GDM1 (cell line): Measurements from ENCODE around the gene SYT17.

Experiments used
- DNase-seq: peaks from one replicate; lab custom pipeline; 2025; lab: John Stamatoyannopoulos, UW

Gene SYT17

DNA sequence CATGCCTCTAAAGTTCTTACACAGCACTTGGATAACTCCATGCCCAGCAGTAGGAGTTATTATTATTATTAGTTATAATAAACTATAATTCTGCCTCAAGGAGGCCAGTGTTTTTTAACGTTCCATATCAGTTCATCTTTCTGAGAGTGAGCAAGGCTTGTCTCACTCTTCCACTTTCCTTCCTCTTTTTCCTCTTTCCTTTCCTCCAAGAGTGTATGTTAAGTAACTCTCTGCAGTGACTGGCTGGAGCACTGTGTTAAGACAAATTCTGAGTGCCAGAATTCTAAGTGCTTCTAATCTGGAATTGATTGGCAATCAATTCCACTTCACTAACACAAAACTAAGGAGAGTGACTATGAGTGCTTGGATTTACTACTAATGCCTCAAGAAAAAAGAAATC lies 133.9 kb downstream of the SYT17 start:
- no peak for DNase-seq

DNA sequence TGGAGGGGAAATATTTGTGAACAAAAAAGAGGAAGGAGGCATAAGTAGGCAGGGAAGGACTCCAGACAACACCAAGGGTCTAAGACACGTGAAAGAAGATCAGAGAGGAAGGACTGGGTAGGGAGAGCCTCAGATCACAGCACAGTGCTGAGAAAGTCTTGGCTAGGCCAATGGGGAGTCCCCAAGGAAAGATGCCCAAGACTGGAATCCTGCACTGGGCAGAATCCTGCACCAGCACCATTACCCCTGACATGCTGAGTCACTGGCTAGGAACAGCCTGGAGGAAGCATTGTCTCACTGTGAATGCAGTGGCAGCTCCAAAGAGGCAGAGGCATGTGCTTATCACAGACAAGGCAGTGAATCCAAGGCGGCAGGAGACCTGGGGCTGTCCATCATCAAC lies 136.7 kb downstream of the SYT17 start:
- no peak for DNase-seq

DNA sequence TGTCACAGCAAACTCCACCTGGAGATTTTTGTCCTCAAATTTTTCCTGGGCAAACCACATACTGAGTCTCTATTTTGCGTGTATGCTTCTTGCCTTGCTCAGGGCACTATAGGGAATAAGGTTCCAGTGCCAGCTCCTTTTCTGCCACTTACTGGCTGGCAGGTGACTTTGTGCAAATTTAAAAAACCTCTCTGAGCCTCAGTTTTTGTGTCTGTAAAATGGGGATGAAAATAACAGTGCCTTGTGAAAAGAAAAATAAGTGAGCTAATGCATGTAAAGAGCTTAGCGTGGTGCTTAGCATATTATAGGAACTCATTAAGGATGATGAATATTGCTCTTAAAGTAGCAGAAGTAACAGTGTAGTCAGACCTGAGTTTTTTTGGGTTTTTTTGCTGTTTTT lies 137.4 kb downstream of the SYT17 start:
- DNase-seq = no peak

DNA sequence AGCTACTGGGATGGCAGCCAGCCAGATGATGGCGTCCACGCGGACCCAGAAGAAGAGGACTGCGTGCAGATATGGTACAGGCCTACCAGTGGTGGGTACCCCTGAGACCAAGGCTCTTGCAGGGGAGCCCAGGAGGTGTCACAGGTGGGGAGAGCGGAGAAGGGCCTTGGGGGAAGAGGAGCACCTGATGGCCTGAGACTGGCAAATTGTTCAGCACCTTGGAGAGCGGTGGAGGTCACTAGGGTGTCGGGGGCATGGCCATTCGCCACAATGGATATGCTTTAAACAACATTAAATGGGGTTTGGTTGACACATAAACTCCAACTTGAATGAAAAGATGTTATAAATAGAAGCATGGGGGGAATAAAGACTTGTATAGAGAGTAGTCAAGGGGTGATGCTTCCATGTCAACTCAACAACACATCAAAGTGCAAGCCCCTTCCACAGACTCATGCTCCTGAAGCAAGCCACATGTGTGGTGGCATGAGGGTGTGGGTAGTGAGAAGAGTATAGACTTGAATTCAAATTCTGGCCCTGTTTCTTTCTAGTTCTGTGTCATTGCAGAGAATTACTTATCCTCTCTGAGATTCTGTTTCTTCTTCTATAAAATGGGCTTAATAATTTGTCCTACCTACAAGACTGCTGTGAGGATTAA lies 139.7 kb downstream of the SYT17 start:
- no peak for DNase-seq

DNA sequence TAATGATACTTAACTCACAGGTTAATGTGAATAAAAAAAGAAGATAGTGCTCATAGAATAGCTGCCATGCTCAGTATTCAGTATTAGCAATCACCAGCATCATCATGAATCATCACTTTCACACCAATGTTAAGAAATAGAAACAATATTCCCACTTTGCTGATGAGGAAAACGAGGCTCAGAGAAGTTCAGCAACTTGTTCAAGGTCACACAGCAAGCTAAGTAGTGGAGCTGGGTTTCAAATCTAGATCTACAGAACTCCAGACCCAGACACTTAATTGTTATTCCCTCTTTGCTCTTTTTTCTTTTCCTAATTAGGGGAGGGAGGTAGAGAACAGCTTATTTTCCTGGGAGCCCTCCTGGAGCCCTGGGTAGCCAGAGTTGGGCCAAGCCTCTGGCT lies 140.4 kb downstream of the SYT17 start:
- no peak for DNase-seq

DNA sequence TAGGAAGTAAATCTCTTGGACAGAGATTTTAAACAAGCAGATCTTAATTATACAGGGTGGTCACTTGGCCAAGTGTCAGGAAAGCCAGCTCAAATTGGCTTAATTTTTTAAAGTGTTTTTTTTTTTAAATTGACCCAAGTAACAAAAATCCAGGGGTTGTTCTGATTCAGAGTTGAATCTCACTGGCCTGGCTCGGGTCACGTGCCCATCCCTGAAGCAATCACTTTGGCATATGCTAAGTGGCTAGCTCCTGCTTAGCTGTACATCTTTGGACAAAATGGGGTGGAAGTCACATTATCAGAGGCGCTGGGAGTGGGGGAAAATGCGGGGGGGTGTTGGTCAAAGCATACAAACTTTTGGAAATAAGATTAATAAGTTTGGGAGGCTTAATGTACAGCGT lies 141.1 kb downstream of the SYT17 start:
- no peak for DNase-seq

DNA sequence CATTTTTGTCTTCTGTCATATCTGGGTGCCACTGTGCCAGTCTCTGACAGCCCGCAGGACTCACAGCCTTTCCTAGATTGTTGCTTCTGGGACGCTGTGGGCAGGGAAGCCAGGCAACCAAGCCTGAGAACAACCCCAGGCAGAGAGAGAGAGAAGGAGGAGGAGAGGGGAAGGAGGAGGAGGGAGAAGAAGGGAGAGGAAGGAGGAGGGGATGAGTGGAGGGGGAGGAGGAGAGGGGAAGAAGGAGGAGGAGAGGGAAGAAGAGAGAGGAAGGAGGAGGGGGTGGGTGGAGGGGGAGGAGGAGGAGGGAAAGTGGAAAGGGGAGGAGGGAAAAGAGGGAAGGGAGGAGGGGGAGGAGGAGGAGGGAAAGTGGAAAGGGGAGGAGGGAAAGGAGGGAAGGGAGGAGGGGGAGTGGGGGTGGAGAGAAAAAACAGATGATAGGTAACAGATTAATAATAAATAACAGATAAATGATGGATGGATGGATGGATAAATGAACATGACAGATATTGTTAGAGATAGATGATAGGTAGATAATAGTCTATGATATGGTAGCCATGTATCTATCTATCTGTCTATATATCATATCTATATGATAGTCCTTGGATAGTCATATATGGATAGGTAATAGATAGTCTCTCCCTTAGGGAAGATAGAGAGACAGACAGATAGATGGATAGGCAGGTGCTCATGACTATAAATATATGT lies 146.8 kb downstream of the SYT17 start:
- DNase-seq = no peak

DNA sequence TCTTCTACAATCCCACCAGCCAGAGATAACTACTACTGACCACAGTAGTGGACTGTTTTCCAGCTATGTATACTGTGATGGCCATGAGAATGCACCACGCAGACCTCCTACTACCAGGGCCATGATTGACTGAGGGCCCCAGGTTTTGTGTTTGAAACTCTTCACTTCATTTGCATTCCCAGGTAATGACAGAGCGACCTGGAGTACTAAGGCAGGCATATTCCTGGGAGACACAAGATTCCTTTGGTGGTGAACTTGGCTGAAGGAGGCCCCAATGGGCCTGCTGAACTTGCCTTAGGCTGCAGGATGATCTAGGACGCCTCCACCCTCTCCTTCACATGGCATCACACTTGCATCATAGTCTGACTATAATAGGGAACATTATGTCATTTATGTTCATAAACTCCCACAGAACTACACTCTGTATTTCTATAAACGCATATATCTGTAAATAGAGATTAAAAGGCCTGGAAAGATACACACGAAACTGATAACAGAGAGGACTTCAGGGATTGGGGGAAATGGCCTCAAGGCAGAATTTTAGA lies 147.9 kb downstream of the SYT17 start:
- no peak for DNase-seq

DNA sequence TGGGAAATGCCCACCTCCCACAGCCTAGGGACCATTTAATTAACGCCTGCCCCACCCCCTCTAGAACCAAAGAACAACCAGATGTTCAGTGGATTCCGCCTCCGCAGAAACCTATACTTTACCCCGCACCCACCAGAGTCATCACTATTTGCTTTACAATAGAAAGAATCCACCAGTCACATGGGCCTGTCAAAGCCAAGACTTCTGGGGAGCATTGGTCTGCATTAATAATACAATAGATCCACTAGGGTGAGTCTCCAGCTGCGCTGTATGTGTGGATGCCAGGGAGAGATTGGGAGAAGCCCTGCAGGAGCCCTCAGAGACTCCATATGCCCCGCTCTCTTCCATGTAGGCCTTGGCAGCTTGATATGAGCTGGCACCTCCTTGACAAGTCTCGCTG lies 148.8 kb downstream of the SYT17 start:
- no peak for DNase-seq
